Effector memory CD4-positive, alpha-beta T cell (primary cell): ENCODE results near the gene RASGRP1.

Experiments used
- DNase-seq, 3 donors: peaks; one replicate each; pipeline ENCODE4 v3.0.0-alpha.2; 2020
- H3K27ac ChIP-seq: 2 replicates; pipeline ENCODE4 v1.7.0; 2013; ENCODE audit warnings: mild to moderate bottlenecking, low read length, moderate library complexity; ENCODE audit not compliant: insufficient read depth, poor library complexity, severe bottlenecking
- H3K27me3 ChIP-seq: replicated peaks from 2 replicates; pipeline ENCODE4 v1.7.0; 2013; ENCODE audit warnings: mild to moderate bottlenecking, low read length; ENCODE audit not compliant: insufficient read depth, control insufficient read depth, poor library complexity, severe bottlenecking
- H3K36me3 ChIP-seq: 2 replicates; pipeline ENCODE4 v1.7.0; 2013; ENCODE audit warnings: mild to moderate bottlenecking, low read length, moderate library complexity; ENCODE audit not compliant: control insufficient read depth, insufficient read depth
- H3K4me1 ChIP-seq: 2 replicates; pipeline ENCODE4 v1.7.0; 2013; ENCODE audit warnings: low read length, mild to moderate bottlenecking; ENCODE audit not compliant: control insufficient read depth, insufficient read depth, poor library complexity, severe bottlenecking
- H3K4me3 ChIP-seq: 2 replicates; pipeline ENCODE4 v1.7.0; 2013; ENCODE audit warnings: low read length, low read depth, mild to moderate bottlenecking; ENCODE audit not compliant: insufficient read depth, poor library complexity, severe bottlenecking
- H3K9me3 ChIP-seq: 2 replicates; pipeline ENCODE4 v1.7.0; 2013; ENCODE audit warnings: mild to moderate bottlenecking, low read length, moderate library complexity; ENCODE audit not compliant: control insufficient read depth
- total RNA-seq, 3 donors: gene quantifications; one replicate each; lab custom pipeline; 2026; lab: John Stamatoyannopoulos, UW

RASGRP1 gene
- total RNA-seq, result 245 to 319 (median 301) reads per million in 3 donors

- Histone ChIP-seq H3K27me3 (no peaks in the 10 kb centered on the region), H3K27ac (peak within 1 kb of the TSS; percentile 96)
- peak; percentile 77 to 79 (median 77) for DNase-seq
Observed at GRCh38 chr15:38564557-38565286, at the start of gene RASGRP1. Gene RASGRP1, minus strand, starts transcription at chr15:38564814. Its CDS starts 186 bp downstream, at chr15:38564628.

GRCh38 chr15:38613085-38613484 lies 48.5 kb upstream of the RASGRP1 start:
- no peaks in the 10 kb centered on the region for H3K36me3 ChIP-seq
- H3K27ac ChIP-seq, result no peak overlapping the region
- no peak for DNase-seq
- no peak overlapping the region for H3K4me3 ChIP-seq
- peaks cover 22% of the 10 kb centered on the region for H3K4me1 ChIP-seq
- H3K9me3 ChIP-seq, result no peaks in the 10 kb centered on the region
- no peaks in the 10 kb centered on the region for H3K27me3 ChIP-seq

More at GRCh38 chr15:38564557-38565286, at the start of gene RASGRP1:
- Histone ChIP-seq H3K9me3 (no peaks in the 10 kb centered on the region), H3K4me1 (peaks cover 43% of the 10 kb centered on the region), H3K4me3 (peak within 1 kb of the TSS; percentile 69), H3K36me3 (no peaks in the 10 kb centered on the region)

- H3K9me3 ChIP-seq, result no peaks in the 10 kb centered on the region
- H3K4me3 ChIP-seq, result no peak overlapping the region
- DNase-seq, result no peak
- peaks cover 22% of the 10 kb centered on the region for H3K4me1 ChIP-seq
- H3K27ac ChIP-seq, result no peak overlapping the region
- H3K27me3 ChIP-seq, result no peaks in the 10 kb centered on the region
- H3K36me3 ChIP-seq, result no peaks in the 10 kb centered on the region
Observed at GRCh38 chr15:38612159-38612863, 47.7 kb upstream of the RASGRP1 start.

- Histone ChIP-seq H3K4me1 (peaks cover 22% of the 10 kb centered on the region), H3K9me3 (no peaks in the 10 kb centered on the region), H3K4me3 (no peak overlapping the region), H3K36me3 (no peaks in the 10 kb centered on the region), H3K27me3 (no peaks in the 10 kb centered on the region), H3K27ac (peak overlapping the region; percentile 45)
- DNase-seq, result no peak
Observed at GRCh38 chr15:38611228-38611627, 46.6 kb upstream of the RASGRP1 start.

GRCh38 chr15:38610748-38611147 lies 46.1 kb upstream of the RASGRP1 start:
- Histone ChIP-seq H3K4me1 (peaks cover 22% of the 10 kb centered on the region), H3K27ac (peak overlapping the region; percentile 12), H3K9me3 (no peaks in the 10 kb centered on the region), H3K4me3 (no peak overlapping the region), H3K36me3 (no peaks in the 10 kb centered on the region), H3K27me3 (no peaks in the 10 kb centered on the region)
- no peak for DNase-seq

GRCh38 chr15:38609097-38609738 lies 44.6 kb upstream of the RASGRP1 start:
- Histone ChIP-seq H3K36me3 (no peaks in the 10 kb centered on the region), H3K27me3 (no peaks in the 10 kb centered on the region), H3K9me3 (no peaks in the 10 kb centered on the region), H3K27ac (no peak overlapping the region), H3K4me1 (peaks cover 22% of the 10 kb centered on the region), H3K4me3 (no peak overlapping the region)
- no peak for DNase-seq

GRCh38 chr15:38608682-38609081 lies 44.1 kb upstream of the RASGRP1 start:
- H3K27me3 ChIP-seq, result no peaks in the 10 kb centered on the region
- no peak for DNase-seq

GRCh38 chr15:38605744-38606143 lies 41.1 kb upstream of the RASGRP1 start:
- DNase-seq, result no peak
- no peak overlapping the region for H3K27ac ChIP-seq
- H3K4me1 ChIP-seq, result peaks cover 2% of the 10 kb centered on the region
- no peaks in the 10 kb centered on the region for H3K27me3 ChIP-seq
- no peaks in the 10 kb centered on the region for H3K9me3 ChIP-seq
- no peaks in the 10 kb centered on the region for H3K36me3 ChIP-seq
- H3K4me3 ChIP-seq, result no peak overlapping the region

More at GRCh38 chr15:38608682-38609081, 44.1 kb upstream of the RASGRP1 start:
- H3K27ac ChIP-seq, result no peak overlapping the region
- no peaks in the 10 kb centered on the region for H3K9me3 ChIP-seq
- peaks cover 22% of the 10 kb centered on the region for H3K4me1 ChIP-seq
- H3K36me3 ChIP-seq, result no peaks in the 10 kb centered on the region
- H3K4me3 ChIP-seq, result no peak overlapping the region

GRCh38 chr15:38603672-38604071 lies 39.1 kb upstream of the RASGRP1 start:
- Histone ChIP-seq H3K4me3 (no peak overlapping the region), H3K9me3 (no peaks in the 10 kb centered on the region), H3K4me1 (no peaks in the 10 kb centered on the region), H3K27ac (no peak overlapping the region), H3K36me3 (no peaks in the 10 kb centered on the region), H3K27me3 (no peaks in the 10 kb centered on the region)
- DNase-seq, result no peak
